Endometrial microvascular endothelial cells (primary cell): ENCODE results near the gene SLC22A14. TPM values are rescaled to one million over a fixed set of nuclear protein-coding genes. Genes with fewer than 3 reads are reported as not detected.

ENCODE experiments used
- in situ Hi-C: cut with HindIII; loops from 2 replicates; pipeline ENCODE4 v1.10.0; 2017; ENCODE audit warnings: low sequenced_read_pairs, low pct_unique_long_range_greater_than_20kb; ENCODE audit errors: inconsistent ontology term
- total RNA-seq: library from RNA; depleted of rRNA; stranded (reverse); fragments of >200 nt; gene quantifications from one replicate; pipeline ENCODE4 v1.2.3, GENCODE V29; 2015; ENCODE audit errors: inconsistent ontology term

Gene SLC22A14
- not detected for total RNA-seq

DNA sequence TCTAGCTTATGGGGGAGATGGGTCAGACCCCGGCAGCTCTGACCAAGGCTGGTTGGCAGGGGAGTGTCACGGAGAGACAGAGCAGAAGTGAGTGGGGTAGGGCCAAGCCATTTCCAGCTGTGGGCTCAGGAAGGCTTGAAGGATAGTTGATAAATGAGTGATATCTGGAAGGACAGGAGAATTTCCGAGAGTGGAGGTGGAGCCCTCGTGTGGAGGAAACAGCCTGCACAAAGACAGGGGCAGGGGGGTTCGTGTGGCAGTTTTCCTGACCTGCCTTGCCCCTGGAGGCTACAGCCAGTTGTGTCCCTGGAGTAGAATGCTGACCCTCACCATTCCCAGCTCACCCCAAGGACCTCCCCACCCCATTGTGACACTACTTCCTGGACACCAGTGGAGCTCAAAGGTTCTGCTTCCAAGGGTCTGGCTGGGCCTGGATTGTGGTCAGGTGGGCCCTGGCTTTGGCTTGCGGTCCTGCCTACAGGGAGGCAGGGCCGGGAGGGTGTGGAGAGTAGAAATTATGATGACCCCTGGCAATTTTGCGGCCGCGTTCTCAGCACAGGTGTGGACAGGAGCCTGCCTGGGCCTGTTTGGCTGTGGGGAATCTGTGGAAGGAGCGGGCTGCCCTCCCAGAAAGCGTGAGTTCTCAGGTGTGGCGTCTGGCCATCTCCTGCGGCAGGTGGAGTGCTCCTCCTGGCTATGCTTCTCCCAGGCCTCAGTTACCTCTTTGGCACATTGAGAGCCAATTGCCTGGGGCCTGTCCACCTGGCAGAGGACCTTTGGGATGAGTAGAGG lies at the start of gene SLC22A14:
SLC22A14 (plus strand) TSS at position 400 of the 792 bp plus-strand sequence. CDS start 23,733 bp downstream, outside the sequence.
- in situ Hi-C loops: no loop called here

DNA sequence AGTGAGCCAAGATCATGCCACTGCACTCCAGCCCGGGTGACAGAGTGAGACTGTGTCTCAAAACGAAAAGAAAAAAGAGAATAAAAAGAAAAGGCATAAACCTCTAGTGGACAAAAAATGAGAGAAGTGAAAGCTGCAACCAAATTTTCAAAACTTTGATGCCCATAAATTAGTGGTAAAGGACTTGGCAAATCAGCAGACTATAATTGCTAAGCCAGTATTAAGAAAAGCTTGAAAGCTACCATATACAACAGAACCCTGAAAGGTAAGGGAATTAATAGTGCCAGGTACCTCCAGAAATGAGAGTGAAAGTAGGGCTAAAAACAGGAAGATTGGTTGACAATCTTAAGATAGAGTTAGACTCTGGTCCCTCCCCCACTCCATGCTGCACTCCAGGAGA lies 49.4 kb upstream of the SLC22A14 start:
- in situ Hi-C loops: loop anchor here (25.0 kb wide), 1 partner anchor 95 kb away; the partner anchor contains the start of genes ACAA1 and MYD88

DNA sequence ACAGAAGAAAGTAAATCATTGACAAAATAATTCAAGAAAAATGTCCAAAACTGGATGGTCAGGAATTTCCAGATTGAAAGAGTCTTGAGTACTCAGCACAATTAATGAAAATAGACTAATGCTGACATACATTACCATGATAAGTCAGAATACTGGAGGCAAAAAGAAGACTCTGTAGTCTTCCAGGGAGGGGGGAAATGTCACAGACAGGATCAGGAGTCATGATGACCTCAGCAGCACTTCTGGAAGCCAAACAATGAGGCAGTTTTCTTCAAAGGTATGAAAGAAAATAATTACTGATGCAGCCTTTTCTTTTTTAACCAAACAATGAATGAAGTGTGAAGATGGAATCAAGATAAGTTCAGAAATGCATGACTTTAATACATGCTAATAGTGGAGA lies 46.6 kb upstream of the SLC22A14 start:
- in situ Hi-C loops: loop anchor here (25.0 kb wide), 1 partner anchor 98 kb away; the partner anchor contains the start of genes ACAA1 and MYD88

DNA sequence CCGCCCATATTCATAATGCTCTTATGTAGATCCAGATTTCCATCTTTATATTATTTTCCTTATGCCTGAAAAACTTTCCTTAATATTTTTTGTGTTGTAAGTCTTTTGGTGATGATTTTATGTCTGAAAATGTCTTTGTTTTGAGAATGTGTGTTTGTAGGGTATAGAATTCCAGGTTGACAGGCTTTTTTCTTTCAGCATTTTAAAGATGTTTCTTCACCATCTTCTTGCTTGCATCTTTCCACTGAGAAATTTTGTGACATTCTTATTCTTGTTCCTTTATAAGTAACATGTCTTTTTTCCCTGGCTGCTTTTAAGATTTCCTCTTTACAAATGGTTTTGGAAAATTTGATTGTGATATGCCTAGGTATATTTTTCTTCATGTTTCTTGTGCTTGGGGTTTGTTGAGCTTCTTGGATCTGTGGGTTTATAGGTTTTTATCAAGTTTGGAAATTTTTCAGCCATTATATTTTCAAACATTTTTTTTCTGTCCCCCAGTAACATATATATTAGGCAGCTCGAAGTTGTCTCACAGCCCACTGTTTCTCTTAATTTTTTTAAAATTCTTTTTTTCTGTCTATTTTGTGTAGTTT lies 43.6 kb upstream of the SLC22A14 start:
- in situ Hi-C loops: loop anchor here (25.0 kb wide), 1 partner anchor 101 kb away; the partner anchor contains the start of genes ACAA1 and MYD88

DNA sequence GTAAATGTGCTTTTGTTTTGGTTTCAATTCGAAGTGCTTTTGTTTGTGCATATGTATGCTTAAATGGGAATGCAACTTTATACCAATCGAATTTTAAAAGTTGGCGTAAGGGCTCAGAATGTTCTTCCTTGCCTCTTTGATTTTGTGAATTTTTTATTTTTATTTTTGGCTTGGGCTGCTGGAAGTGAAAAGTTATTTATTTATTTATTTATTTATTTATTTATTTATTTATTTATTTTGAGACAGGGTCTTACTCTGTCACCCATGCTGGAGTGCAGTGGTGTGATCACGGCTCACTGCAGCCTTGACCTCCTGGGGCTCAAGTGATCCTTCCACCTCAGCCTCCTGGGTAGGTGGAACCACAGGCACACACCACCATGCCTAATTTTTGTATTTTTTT lies 39.3 kb upstream of the SLC22A14 start:
- in situ Hi-C loops: loop anchor here (25.0 kb wide), 1 partner anchor 106 kb away; the partner anchor contains the start of genes ACAA1 and MYD88

DNA sequence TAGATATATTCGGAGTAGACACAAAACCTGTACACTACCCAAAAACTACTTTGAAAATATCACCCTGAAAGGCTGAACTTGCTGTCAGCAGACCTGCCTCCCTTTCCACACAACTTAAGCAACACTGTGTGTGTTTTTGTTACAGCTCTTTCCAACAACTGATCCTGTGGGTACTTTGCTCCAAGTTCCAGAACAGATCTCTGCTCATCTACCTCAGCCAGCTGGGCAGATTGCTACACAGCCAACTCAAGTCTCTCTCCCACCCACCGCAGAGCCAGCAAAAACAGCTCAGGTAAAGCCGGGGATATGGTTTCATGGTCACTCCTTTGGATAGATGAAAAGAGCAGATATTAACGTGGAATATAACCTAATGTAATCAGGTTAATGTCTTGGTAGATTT lies 36.2 kb upstream of the SLC22A14 start:
- in situ Hi-C loops: loop anchor here (25.0 kb wide), 1 partner anchor 109 kb away; the partner anchor contains the start of genes ACAA1 and MYD88

- in situ Hi-C loops: loop anchor here (25.0 kb wide), 1 partner anchor 110 kb away; the partner anchor contains the start of genes ACAA1 and MYD88
Observed at GRCh38 chr3:38247366-38248035, 34.6 kb upstream of the SLC22A14 start.

DNA sequence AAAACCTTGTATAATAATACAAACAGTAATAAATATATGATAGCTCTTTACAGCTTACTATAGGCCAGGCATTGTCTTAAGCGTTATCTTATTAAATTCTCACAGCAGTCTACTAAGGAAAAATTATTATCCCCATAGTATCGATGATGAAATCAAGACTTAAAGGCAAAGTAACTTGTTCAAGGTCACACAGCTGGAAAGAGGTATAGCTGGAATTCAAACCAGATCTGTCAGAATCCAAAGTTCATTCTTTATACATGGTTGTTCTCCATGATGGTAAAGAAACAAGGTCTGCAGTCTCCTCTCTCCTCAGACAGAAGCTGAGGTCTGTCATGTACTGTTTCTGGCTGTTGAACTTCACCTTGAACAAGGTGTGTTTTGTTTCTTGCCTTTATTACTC lies 31.9 kb upstream of the SLC22A14 start:
- in situ Hi-C loops: no loop called here

- in situ Hi-C loops: no loop called here
Observed at GRCh38 chr3:38251197-38251596, 30.9 kb upstream of the SLC22A14 start.

DNA sequence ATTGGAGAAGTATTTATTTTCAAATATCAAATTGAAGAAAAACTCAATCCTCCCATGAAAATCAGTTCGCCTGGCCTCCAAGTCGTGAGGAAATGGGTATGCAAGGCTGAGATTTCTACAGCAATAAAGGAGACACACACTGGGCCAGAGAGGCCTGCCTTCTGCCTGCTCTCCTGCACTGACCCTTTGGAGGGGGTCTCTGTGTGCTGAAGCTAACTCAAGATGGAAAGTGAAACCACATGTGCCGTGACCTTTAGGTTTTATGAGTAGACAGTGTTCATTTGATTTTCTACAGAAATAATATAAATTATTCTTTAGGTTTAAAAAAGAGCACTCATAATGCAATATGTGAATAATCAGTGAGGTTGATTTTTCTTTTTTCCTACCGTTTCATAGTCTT lies 28.4 kb upstream of the SLC22A14 start:
- in situ Hi-C loops: no loop called here

DNA sequence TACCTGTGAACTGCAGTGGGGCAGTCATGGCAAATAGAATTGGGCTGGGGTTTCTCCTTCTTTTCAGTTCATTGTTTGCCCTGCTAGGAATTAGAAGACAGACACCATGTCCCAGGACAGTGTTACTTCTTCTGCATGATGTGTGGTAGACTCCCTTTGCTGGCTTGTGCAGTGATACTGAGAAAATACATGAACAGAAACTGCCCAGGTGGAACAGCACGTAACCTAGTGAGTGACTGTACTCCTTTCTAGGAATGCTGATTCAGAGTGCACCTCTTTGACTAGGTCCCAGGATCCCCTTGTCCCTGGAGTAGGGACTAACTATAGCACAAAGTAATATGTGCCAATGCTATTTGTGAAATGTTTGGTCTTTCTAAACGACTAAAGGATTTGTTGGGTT lies 27.2 kb upstream of the SLC22A14 start:
- in situ Hi-C loops: no loop called here

DNA sequence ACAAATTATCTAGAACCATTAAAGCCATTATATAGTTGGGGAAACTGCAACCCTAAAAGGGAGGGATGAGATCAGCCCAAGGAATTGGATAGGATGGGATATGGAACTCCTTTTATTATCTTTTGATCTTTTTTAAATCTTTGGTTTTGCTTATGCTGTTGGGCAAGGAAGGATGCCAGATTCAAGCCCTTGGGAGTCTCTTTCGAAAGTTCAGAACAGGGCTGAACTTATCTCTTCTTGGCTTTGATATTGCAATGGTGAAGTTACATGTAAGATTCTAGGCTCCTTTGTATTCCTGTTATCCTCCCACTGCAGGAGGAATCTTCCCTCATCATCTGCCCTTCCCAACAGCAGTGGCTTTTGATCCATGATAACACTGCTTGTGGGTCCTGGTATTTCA lies 26.5 kb upstream of the SLC22A14 start:
- in situ Hi-C loops: no loop called here

DNA sequence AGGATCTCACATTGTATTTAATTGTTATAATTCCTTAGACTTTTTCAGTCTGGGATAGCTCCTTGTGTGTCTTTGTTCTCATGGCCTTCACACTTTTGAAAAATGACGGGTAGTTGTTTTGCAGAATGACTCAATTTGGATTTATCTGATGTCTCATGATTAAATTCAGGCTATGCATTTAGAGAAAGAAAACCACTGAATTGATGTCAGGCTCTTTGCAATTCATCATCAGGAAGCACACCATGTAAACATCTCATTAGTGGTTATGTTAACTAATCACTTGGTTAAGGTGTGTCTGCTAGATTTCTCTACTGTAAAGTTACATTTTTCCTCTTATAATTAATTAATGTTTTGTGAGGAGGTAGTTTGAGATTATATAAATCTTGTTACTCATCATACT lies 24.5 kb upstream of the SLC22A14 start:
- in situ Hi-C loops: no loop called here

DNA sequence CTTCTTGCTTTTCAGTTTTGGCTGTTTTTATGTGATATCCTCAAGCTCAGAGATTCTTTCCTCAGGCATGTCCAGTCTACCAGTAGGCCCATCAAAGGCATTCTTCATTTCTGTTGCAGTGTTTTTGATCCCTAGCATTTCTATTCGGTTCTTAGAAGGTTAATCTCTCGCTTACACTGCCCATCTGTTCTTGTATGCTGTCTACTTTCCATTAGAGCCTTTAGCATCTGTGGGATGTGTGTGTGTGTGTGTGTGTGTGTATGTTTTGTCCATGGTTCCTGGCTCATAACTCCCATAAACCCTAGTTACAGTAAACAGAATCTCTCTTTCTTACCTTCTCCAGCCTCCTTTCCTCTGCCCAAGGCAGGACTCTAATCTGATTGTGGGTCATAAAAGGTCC lies 21.6 kb upstream of the SLC22A14 start:
- in situ Hi-C loops: no loop called here

DNA sequence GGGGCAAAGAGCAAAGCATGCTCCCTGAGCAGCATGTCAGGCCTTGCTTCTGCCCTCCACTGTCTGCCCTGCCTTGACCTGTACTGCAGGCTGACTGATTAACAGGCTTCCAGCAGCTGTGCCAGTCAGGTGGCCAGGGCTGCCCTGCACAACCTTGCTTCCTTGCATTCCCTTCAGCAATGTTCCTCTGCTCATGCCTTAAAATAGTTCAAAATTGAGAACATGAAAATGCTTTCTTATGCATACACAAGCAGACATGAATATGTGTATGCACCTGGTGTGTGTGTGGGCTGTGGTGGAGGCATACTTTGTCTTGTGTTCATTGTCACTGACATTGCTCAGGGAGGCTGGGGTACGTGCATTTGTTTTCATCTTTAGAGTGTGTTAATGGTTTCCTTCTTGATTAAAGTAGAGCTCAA lies 17.7 kb upstream of the SLC22A14 start:
- in situ Hi-C loops: no loop called here

DNA sequence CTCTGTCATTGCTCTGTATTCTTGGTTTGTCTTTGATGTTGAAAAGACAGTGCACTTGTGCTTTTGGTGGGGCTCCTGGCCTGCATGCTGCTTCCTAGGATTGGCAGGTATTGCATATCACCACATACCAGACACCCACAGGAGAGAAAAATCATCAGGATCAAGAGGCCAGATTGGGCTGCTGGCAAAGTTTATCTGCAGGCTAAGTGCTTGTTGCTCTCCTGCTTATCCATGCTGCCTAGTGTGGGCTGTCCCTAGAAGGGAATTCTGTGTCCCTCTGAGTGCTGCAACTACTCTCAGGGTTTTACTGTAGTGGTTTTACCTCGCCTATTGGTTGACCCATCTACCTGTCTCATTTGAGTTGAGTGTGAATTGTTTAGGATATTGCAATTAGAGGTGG lies 17.3 kb upstream of the SLC22A14 start:
- in situ Hi-C loops: no loop called here

- in situ Hi-C loops: no loop called here
Observed at GRCh38 chr3:38265604-38266307, 16.3 kb upstream of the SLC22A14 start, which contains the start of gene SLC22A13. Gene SLC22A13 (plus strand): TSS chr3:38265812. CDS start chr3:38265861, 49 bp downstream.

GRCh38 chr3:38266810-38267209 lies 15.3 kb upstream of the SLC22A14 start:
- in situ Hi-C loops: no loop called here

GRCh38 chr3:38267662-38268061 lies 14.4 kb upstream of the SLC22A14 start:
- in situ Hi-C loops: no loop called here
